Retinal pigment epithelial cell (primary cell): Measurements from ENCODE around the gene TOLLIP.

Source experiments
- DNase-seq: peaks from one replicate; pipeline ENCODE4 v3.0.0-alpha.2; 2010; ENCODE audit warnings: low read depth
- H3K4me3 ChIP-seq: 2 replicates; pipeline ENCODE4 v1.5.1; 2011; ENCODE audit warnings: mild to moderate bottlenecking, low read length, control low read depth, moderate library complexity
- TF ChIP-seq, protein P1 (sequence below): conservative IDR thresholded peaks from 2 replicates; pipeline ENCODE4 v1.5.1; 2011; ENCODE audit warnings: low read depth, low read length, control low read depth, inconsistent platforms

The TOLLIP gene

DNA sequence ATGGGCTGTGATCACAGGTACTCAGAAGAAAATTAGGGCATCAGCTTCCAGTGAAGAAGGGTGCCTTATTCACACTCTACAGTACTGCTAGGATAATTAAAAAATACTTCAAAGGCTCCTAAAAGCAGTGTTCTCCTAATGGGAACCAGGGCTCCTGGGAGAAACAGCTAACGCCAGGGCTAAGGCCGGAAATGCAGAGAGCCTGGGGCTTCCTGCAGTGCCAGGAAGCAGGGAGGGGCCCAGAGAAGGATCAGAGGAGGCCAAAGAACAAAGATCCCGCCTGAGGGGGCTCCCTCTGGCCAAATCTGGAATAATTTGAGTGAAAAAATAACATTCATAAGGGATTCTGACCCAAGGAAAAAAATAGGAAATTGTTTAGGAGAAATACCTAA is 27.5 kb downstream of the TOLLIP start:
- no peak for DNase-seq
- H3K4me3 ChIP-seq = no peak overlapping the region
- TF ChIP-seq, protein P1, sequence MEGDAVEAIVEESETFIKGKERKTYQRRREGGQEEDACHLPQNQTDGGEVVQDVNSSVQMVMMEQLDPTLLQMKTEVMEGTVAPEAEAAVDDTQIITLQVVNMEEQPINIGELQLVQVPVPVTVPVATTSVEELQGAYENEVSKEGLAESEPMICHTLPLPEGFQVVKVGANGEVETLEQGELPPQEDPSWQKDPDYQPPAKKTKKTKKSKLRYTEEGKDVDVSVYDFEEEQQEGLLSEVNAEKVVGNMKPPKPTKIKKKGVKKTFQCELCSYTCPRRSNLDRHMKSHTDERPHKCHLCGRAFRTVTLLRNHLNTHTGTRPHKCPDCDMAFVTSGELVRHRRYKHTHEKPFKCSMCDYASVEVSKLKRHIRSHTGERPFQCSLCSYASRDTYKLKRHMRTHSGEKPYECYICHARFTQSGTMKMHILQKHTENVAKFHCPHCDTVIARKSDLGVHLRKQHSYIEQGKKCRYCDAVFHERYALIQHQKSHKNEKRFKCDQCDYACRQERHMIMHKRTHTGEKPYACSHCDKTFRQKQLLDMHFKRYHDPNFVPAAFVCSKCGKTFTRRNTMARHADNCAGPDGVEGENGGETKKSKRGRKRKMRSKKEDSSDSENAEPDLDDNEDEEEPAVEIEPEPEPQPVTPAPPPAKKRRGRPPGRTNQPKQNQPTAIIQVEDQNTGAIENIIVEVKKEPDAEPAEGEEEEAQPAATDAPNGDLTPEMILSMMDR = no peak

DNA sequence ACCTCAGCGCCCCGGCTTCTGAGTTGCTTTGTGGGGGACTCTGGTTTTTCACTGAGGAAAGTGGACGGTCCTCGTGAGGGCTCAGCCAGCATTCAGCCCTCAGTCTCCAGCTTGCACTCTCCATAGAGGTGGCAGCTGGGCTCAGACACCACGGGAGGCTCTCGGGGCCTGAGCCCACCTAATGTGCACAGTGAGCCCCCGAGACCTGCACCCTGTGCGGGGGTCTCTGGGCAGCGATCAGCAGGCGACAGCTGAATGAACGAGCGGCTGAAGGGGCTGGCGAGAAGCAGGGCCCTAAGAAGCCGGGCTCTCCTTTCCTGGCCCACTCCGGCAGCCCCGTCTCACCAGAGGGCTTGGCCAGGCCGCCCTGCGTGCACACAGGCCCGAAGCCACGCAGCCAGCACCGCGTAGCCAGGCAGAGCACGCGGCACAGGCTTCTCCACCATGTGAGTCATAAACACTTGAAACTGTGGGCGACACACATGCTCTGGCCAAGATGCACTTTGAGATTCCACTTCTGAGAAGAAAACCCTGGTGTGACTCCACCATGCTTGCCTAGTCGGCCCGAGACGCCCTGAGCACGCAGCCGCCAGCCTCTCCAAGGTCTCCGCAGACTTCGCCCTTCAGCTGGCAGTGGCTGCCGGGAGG is 28.0 kb downstream of the TOLLIP start:
- TF ChIP-seq, protein P1 = no peak
- DNase-seq = no peak
- H3K4me3 ChIP-seq = no peak overlapping the region

DNA sequence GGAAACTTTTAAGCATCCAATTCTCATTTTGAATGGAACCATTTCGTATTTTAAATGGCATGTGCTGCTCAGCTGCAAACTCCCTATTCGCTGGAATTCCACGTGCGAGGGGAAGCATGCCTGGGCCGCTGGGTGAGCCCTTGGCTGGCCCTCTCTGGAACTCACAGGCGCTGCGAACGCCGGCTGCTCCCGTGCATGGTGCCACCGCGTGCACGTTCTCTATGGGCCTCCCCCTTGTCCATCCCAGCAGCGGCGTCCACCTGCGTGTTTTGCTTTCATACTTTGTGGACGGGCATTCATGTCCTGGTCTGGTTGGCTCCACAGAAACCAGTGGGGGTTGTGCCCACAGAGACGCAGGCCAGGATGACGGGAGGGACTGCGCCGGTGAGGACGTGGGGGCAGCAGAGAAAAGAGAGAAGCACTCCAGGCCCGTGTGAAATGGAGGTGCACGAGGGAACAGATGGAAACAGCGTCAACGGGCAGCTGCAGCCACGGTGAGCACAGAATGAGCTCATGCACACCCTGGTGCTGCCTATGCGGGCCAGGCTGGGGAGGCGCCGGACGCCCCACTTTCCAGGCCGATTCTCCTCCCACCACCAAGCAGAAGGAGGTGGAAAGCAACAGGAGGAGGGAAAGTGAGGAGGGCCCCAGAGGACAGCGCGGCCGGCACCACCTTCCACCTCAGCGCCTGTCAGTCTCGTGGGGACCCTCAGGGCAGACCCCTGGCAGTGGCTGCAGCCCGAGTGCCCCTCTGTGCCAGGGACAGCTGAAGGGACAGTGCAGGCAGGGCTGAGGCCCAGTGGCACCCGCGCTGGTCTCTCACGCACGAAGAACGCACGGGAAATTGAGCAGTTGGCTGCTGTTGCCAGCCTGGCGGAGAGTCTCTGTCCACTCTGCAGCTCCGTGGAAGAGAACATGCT is 29.1 kb downstream of the TOLLIP start:
- no peak overlapping the region for H3K4me3 ChIP-seq
- DNase-seq = no peak
- TF ChIP-seq, protein P1 = no peak

DNA sequence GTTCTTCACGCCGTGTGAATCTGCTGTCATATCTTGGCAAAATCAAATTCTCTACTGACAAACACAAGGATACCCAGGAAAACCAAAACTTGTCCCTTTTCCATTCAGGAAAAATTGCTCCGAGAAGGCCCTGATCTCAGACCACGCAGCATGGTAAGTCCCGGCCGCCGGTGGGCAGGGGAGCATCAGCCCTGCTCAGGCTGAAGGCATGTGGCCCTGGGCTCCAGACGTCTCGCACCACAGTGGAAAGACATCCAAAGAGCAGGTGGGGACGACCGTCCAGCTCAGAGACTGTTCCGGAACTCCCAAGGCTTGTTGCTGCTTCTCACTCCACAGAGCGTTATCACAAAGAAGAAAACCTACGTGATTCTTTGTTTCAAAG is 29.8 kb downstream of the TOLLIP start:
- DNase-seq = no peak
- TF ChIP-seq, protein P1 = no peak
- no peak overlapping the region for H3K4me3 ChIP-seq

DNA sequence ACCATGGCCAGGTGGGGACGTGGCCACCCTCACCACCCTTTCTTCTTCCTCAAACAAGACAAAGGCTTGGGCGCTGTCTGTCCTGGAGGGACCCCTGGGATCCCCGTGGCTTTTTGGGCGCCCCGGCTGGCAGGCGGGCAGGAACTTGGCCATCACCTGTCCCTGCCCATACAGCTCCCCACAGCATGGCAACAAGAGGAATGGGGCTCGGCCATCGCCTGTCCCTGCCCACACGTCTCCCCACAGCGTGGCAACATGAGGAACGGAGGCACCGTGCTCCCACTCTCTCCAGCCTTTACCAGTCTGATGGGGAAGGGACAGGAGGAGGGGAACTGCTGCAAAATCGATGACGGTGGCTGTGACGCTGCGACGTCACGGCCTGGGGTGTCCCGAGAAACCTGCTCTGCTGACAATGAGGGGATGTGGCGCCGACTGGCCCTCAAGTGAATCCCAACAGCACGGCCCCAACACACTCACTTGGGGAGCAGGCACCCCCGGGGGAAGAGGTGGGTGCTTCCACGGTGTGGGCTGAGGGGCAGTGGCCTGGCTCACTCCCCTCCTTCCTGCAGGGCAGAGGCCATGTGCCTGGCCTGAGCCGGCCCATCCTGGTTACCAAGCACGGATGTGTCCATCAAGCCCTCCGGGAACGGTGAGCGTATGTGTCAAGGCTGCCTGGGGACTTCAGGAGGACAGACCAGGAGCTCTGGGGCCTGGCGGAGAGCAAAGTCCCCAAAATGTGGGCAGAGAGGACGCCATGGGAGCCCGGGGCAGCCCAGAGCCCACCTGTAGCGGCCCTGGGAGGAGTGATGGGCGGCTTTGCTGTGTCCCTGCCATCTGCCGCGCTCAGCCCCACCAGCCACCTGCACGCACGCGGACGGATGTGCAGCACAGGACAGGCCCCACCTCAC is 30.4 kb downstream of the TOLLIP start:
- DNase-seq = no peak
- TF ChIP-seq, protein P1 = no peak
- no peak overlapping the region for H3K4me3 ChIP-seq

DNA sequence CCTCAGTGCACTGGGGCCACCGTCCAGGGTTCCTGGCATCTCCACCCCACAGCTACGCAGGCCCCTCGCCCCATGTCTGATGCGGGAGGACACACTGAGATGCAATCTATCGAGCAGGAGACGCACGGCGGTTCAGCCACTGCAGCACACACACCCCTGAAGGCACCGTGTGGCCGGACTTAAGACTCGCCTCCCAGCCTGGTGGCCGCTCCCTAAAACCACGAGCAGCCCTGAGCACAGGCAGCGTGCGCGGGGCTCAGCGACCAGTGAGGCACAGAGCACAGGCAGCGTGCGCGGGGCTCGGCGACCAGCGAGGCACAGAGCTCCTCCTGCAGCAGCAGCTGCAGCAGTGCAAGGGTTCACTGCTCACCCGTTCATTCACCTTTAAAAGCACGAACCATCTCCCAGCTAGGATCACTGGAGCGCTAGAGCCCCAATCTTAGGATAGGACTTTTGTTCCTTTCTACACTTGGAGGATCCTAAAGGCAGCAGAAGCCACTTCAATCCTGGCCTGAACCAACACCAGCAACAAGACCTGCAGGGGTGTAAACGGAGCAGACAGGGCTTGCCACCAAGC is 31.4 kb downstream of the TOLLIP start:
- no peak overlapping the region for H3K4me3 ChIP-seq
- TF ChIP-seq, protein P1 = no peak
- DNase-seq = no peak
